Measurements from ENCODE around the gene MTCH1. TPM values are rescaled to one million over a fixed set of nuclear protein-coding genes. Genes with fewer than 3 reads are reported as not detected.
A peak's percentile ranks its signal among the peaks of the same experiment; 100 is the strongest.

The MTCH1 gene
- total RNA-seq, 4 donors from 2014 or later, result 85.6 to 127 (median 116) TPM

DNA sequence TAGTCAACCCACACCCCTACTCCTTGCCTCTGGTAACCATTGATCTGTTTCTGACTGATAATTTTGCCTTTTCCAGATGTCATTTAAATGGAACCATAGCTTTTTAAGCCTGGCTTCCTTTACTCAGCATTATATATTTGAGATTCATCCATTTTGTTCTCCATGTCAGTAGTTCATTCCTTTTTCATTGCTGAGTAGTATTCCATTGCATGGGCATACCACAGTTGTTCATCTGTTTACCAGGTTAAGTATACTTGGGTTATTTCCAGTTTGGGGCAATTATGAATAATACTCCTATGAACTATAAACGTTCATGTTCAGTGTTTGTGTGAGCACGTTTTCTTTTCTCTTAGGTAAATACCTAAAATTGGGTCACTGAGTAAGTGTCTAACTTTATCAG is 44.6 kb upstream of the MTCH1 start:
- Histone ChIP-seq H3K36me3 (no peaks in the 10 kb centered on the region), H3K9me3 (no peaks in the 10 kb centered on the region), H3K27ac (no peak overlapping the region), H3K4me3 (no peak overlapping the region), H3K27me3 (no peaks in the 10 kb centered on the region), H3K4me1 (no peaks in the 10 kb centered on the region)
- ATAC-seq (no peak), DNase-seq (no peak)
- intact Hi-C loops (cut with DNase I; ENCODE audit: low total_unique reads), result no loop called here
- in situ Hi-C loops (cut with MboI; ENCODE audit: low sequenced_read_pairs in 4 of 4), result no loop called here
- TF ChIP-seq, protein P1, sequence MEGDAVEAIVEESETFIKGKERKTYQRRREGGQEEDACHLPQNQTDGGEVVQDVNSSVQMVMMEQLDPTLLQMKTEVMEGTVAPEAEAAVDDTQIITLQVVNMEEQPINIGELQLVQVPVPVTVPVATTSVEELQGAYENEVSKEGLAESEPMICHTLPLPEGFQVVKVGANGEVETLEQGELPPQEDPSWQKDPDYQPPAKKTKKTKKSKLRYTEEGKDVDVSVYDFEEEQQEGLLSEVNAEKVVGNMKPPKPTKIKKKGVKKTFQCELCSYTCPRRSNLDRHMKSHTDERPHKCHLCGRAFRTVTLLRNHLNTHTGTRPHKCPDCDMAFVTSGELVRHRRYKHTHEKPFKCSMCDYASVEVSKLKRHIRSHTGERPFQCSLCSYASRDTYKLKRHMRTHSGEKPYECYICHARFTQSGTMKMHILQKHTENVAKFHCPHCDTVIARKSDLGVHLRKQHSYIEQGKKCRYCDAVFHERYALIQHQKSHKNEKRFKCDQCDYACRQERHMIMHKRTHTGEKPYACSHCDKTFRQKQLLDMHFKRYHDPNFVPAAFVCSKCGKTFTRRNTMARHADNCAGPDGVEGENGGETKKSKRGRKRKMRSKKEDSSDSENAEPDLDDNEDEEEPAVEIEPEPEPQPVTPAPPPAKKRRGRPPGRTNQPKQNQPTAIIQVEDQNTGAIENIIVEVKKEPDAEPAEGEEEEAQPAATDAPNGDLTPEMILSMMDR (IDR thresholded peaks at IDR 0.05 in 4 of 5, conservative IDR thresholded peaks at IDR 0.05 in 1 of 5), result no peak
- TF ChIP-seq POLR2A (IDR thresholded peaks at IDR 0.05), result no peak

DNA sequence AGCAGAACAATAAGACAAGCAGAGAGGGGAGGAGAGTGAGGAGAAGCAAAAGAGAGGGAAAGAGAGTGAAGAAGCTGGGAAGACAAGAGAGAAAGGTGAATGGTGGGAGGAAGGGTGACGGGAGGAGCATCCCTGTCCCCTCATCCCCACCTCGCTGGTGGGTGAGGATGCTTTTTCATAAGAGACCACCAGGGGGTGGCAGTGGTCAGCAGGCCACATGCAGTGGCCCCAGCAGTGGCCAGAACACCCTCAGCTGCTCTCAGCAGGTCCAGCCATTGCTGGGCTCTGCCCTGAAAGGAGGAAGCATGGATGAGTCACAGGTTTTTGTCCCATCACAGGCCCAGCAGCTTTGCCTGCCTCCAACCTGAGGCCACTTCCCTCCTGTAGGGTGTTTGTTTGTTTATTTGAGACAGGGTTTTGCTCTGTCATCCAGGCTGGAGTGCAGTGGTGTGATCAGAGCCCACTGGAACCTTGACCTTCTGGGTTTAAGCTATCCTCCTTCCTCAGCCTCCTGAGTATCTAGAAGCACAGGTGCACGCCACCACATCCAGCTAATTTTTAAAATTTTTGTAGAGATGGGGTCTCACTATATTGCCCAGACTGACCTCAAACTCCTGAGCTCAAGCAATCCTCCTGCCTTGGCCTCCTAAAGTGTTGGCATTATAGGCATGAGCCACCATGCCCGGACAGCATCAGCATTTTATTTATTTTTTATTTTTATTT is 43.4 kb upstream of the MTCH1 start:
- in situ Hi-C loops (cut with MboI; ENCODE audit: low sequenced_read_pairs in 4 of 4), result loop anchor here in 1 of 4 donors (10.0 kb wide), 1 partner anchor 175 kb away; no protein-coding TSS in a partner anchor
- intact Hi-C loops (cut with DNase I; ENCODE audit: low total_unique reads), result loop anchor here (1.0 kb wide), 2 partner anchors 142 to 181 kb away; no protein-coding TSS in a partner anchor
- TF ChIP-seq, protein P1 (IDR thresholded peaks at IDR 0.05 in 4 of 5, conservative IDR thresholded peaks at IDR 0.05 in 1 of 5), result peak in 4 of 5 experiments; percentile 63 to 82 (median 76)
- TF ChIP-seq POLR2A (IDR thresholded peaks at IDR 0.05), result no peak
- no peaks in the 10 kb centered on the region for H3K27me3 ChIP-seq
- peak; percentile 77 to 82 for ATAC-seq
- DNase-seq, result peak; percentile 41 to 69
- no peak overlapping the region for H3K27ac ChIP-seq
- H3K4me3 ChIP-seq, result no peak overlapping the region
- no peaks in the 10 kb centered on the region for H3K4me1 ChIP-seq
- H3K9me3 ChIP-seq, result no peaks in the 10 kb centered on the region
- H3K36me3 ChIP-seq, result no peaks in the 10 kb centered on the region

DNA sequence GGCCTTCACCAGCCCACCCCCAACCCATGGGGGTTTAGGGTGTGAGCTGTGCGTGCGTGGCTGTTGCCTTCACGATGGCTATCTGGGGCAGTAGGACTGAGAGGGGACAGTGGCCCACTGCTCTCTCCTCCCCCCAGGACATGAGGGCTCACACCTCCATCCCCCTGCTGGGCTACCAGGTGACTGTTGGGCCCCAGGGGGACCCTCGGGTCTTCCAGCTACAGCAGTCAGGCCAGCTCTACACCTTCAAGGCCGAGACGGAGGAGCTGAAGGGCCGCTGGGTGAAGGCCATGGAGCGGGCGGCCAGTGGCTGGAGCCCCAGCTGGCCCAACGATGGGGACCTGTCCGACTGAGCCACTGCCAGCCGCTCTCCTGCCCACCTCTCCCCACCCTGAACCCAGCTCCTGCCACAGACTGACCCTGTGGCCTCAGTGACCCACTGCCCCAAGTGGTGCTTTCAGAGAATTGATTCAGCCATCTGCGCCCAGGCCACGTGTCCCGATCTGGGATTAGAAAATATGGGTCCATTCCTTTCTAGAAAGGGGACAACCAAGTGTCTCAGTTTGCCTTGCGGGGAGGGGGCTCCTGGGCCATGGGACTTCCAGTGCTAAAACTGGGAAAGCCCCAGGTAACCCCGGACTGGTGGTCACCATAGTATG is 41.9 kb upstream of the MTCH1 start:
- ATAC-seq, result no peak

DNA sequence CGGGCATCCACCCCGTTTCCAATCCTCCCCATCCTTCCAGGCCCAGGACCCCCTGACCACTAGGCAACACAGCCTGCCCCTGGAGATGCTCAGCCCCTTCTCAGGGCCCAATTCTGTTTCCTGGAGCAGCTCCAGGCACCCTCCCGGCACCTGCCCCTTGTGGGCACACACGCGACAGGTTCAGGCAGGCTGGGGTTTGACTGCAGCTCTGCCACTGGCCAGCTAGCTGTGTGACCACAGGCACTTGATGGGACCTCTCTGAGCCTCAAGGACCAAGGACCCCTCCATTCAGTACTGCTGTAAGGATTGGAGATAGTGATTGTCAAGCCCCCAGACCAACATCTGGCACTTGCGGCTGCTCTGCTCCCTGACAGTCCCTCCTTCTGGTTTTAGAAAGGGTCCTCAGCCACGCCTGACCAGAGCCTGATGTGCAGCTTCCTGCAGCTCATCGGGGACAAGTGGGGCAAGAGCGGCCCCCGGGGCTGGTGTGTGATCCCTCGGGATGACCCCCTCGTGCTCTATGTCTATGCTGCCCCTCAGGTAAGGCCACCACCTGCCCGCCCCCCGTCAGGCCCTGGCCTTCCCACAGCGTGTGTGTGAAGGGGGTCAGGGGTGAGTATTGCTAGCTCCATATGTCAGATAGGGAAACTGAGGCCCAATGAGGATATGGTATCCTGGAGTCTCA is 41.2 kb upstream of the MTCH1 start:
- Histone ChIP-seq H3K4me3 (no peak overlapping the region), H3K4me1 (no peaks in the 10 kb centered on the region), H3K9me3 (no peaks in the 10 kb centered on the region), H3K27ac (no peak overlapping the region), H3K27me3 (no peaks in the 10 kb centered on the region), H3K36me3 (no peaks in the 10 kb centered on the region)
- in situ Hi-C loops (cut with MboI; ENCODE audit: low sequenced_read_pairs in 4 of 4), result loop anchor here in 1 of 4 donors (10.0 kb wide), 1 partner anchor 178 kb away; no protein-coding TSS in a partner anchor
- TF ChIP-seq POLR2A (IDR thresholded peaks at IDR 0.05), result no peak
- TF ChIP-seq, protein P1 (IDR thresholded peaks at IDR 0.05 in 4 of 5, conservative IDR thresholded peaks at IDR 0.05 in 1 of 5), result no peak
- DNase-seq (no peak), ATAC-seq (no peak)
- intact Hi-C loops (cut with DNase I; ENCODE audit: low total_unique reads), result no loop called here

More for the DNA sequence above, 41.9 kb upstream of the MTCH1 start:
- in situ Hi-C loops (cut with MboI; ENCODE audit: low sequenced_read_pairs in 4 of 4) (loop anchor here in 1 of 4 donors (10.0 kb wide), 1 partner anchor 177 kb away; no protein-coding TSS in a partner anchor), intact Hi-C loops (cut with DNase I; ENCODE audit: low total_unique reads) (no loop called here)
- H3K36me3 ChIP-seq, result no peaks in the 10 kb centered on the region
- no peak overlapping the region for H3K27ac ChIP-seq
- H3K9me3 ChIP-seq, result no peaks in the 10 kb centered on the region
- H3K27me3 ChIP-seq, result no peaks in the 10 kb centered on the region
- no peaks in the 10 kb centered on the region for H3K4me1 ChIP-seq
- H3K4me3 ChIP-seq, result no peak overlapping the region
- TF ChIP-seq POLR2A (IDR thresholded peaks at IDR 0.05), result no peak
- TF ChIP-seq, protein P1 (IDR thresholded peaks at IDR 0.05 in 4 of 5, conservative IDR thresholded peaks at IDR 0.05 in 1 of 5), result no peak
- DNase-seq, result no peak

All from gastrocnemius medialis (tissue), 4 donors.